ENCODE results near the gene PLA2G2C. TPM values are rescaled to one million over a fixed set of nuclear protein-coding genes. Genes with fewer than 3 reads are reported as not detected.

The PLA2G2C gene
- total RNA-seq, 2 experiments from 2014 or later, result 0.44 to 0.57 TPM

DNA sequence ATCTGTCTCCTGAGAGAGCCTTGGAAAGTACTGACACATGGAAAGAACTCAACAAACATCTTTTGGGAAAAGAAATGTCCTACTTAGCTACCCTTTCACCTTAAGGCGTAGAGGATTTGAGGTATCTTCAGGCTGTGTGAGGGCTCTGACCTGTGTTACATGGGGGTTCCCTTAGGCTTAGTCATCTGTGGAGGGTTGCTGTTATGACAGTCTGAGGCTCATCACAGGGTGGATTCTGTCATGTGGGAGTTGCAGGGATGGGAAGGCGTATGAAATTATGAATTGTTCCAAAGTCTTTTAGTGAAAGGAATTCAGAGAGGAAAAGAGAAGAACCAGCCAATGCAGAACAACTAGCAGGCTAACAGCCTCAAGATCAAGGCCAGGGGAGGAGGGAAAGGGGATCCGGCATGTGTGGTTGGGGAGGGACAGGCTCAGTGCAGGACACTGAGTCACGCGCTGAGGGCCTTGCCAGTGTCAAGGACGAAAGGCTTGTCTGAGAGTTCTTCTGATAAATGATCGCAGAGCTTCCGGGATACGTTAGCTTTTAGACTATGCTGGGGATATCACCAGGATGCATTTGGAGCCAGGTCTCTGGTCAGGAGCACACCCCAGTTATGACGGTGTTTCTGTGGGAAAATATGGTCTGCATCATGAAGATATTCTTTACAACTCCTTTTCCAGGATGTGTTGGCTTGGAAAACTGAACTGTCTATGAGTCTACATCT, 24.6 kb upstream of the PLA2G2C start:
- Histone ChIP-seq H4K20me1 (ENCODE audit: insufficient read depth, low read length) (no peaks in the 10 kb centered on the region), H3K9me3 (ENCODE audit: low read length) (no peaks in the 10 kb centered on the region), H3K27ac (ENCODE audit: low read depth, low read length, poor library complexity, severe bottlenecking) (no peak overlapping the region), H3K79me2 (ENCODE audit: insufficient read depth, low read depth, low read length) (no peaks in the 10 kb centered on the region), H3K4me3 (ENCODE audit: low read depth, low read length, poor library complexity, severe bottlenecking) (no peak overlapping the region), H3K9me2 (ENCODE audit: insufficient read depth, low read length) (no peaks in the 10 kb centered on the region), H3K4me1 (ENCODE audit: insufficient read depth, low read length, poor library complexity, severe bottlenecking) (peaks cover 49% of the 10 kb centered on the region), H3K36me3 (ENCODE audit: insufficient read depth, low read length) (no peaks in the 10 kb centered on the region), H2AFZ (ENCODE audit: low read length) (no peak overlapping the region), H3K4me2 (ENCODE audit: low read length) (no peak overlapping the region)
- no peak for DNase-seq (ENCODE audit: low spot score)
- TF ChIP-seq, protein P1, sequence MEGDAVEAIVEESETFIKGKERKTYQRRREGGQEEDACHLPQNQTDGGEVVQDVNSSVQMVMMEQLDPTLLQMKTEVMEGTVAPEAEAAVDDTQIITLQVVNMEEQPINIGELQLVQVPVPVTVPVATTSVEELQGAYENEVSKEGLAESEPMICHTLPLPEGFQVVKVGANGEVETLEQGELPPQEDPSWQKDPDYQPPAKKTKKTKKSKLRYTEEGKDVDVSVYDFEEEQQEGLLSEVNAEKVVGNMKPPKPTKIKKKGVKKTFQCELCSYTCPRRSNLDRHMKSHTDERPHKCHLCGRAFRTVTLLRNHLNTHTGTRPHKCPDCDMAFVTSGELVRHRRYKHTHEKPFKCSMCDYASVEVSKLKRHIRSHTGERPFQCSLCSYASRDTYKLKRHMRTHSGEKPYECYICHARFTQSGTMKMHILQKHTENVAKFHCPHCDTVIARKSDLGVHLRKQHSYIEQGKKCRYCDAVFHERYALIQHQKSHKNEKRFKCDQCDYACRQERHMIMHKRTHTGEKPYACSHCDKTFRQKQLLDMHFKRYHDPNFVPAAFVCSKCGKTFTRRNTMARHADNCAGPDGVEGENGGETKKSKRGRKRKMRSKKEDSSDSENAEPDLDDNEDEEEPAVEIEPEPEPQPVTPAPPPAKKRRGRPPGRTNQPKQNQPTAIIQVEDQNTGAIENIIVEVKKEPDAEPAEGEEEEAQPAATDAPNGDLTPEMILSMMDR (conservative IDR thresholded peaks at IDR 0.05; ENCODE audit: low read length), result no peak
- TF ChIP-seq EZH2phosphoT487 (IDR thresholded peaks at IDR 0.05; ENCODE audit: borderline replicate concordance, low read depth, low read length), result no peak
- CTCF ChIA-PET (ENCODE audit: unreplicated experiment), result no interaction called here
- intact Hi-C loops (cut with micrococcal nuclease; ENCODE audit: unreplicated experiment), result loop anchor here (10.0 kb wide), 1 partner anchor 424 kb away; the partner anchor contains the start of gene PINK1
- BruUV-seq (replicated peaks), result no TSS peak
- POLR2A ChIA-PET, result interaction anchor here (0.7 kb wide), 1 partner anchor 10 kb away, joined by 3 read pairs; no protein-coding TSS in a partner anchor

DNA sequence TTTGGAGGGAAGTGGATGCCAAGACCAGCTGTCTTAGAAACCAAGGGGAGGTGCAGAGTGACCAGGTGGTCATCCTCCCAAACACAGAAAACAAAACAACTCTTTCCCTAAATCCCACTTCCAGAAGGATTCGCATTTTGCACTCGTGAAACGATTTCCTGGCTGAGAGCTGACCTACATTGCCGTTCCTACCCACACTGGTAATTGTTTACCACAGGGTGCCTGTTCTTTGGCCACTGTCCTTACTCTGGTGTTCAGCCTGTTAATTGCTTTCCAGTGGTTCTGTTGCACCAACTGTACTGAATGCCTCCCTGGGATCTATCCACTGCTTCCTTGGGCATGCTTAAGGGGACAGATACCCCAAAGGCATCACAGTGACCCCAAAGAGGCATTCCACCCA, 23.2 kb upstream of the PLA2G2C start:
- no TSS peak for BruUV-seq (replicated peaks)
- H3K4me2 ChIP-seq (ENCODE audit: low read length), result no peak overlapping the region
- CTCF ChIA-PET (ENCODE audit: unreplicated experiment), result no interaction called here

More for the DNA sequence above, 23.2 kb upstream of the PLA2G2C start:
- H3K9me2 ChIP-seq (ENCODE audit: insufficient read depth, low read length), result no peaks in the 10 kb centered on the region
- no peak overlapping the region for H3K27ac ChIP-seq (ENCODE audit: low read depth, low read length, poor library complexity, severe bottlenecking)
- POLR2A ChIA-PET, result no interaction called here
- H3K4me1 ChIP-seq (ENCODE audit: insufficient read depth, low read length, poor library complexity, severe bottlenecking), result peaks cover 49% of the 10 kb centered on the region
- no peaks in the 10 kb centered on the region for H3K36me3 ChIP-seq (ENCODE audit: insufficient read depth, low read length)
- no peak overlapping the region; the same call in 1 of the 2 replicates for H2AFZ ChIP-seq (ENCODE audit: low read length)
- TF ChIP-seq EZH2phosphoT487 (IDR thresholded peaks at IDR 0.05; ENCODE audit: borderline replicate concordance, low read depth, low read length), result no peak
- TF ChIP-seq, protein P1 (conservative IDR thresholded peaks at IDR 0.05; ENCODE audit: low read length), result no peak
- intact Hi-C loops (cut with micrococcal nuclease; ENCODE audit: unreplicated experiment), result no loop called here
- no peak for DNase-seq (ENCODE audit: low spot score)
- no peak overlapping the region for H3K4me3 ChIP-seq (ENCODE audit: low read depth, low read length, poor library complexity, severe bottlenecking)
- H3K79me2 ChIP-seq (ENCODE audit: insufficient read depth, low read depth, low read length), result no peaks in the 10 kb centered on the region
- H3K9me3 ChIP-seq (ENCODE audit: low read length), result no peaks in the 10 kb centered on the region
- H4K20me1 ChIP-seq (ENCODE audit: insufficient read depth, low read length), result no peaks in the 10 kb centered on the region

Data from OCI-LY7 (cell line).